Pancreas (tissue), 10 donors: Measurements from ENCODE around the gene SCMH1. TPM values are rescaled to one million over a fixed set of nuclear protein-coding genes. Genes with fewer than 3 reads are reported as not detected.

Source experiments
- ATAC-seq, 4 donors: fragments of 200-7000 bp; cut with Tn5 transposase; one replicate each; pipeline versions ENCODE4 v1.8.0 to v1.9.1; 2020; ENCODE audit warnings: mild to moderate bottlenecking in 4 of 4, moderate library complexity in 4 of 4
- DNase-seq, 6 donors: peaks; one replicate each; pipeline ENCODE4 v3.0.0-alpha.2; 2020
- FAIRE-seq: peaks from 2 replicates; lab custom pipeline; 2012; peaks lifted over from hg19 to GRCh38; lab: Jason Lieb, UNC
- H3K27ac ChIP-seq, 4 donors: fragments of 200-600 bp; sonication (generic); 1 replicate in 3 of 4; 2 replicates in 1 of 4; pipeline versions ENCODE4 v1.5.0 to v1.8.0; 2020
- H3K27me3 ChIP-seq, 4 donors: fragments of 200-600 bp; one replicate each; pipeline ENCODE4 v1.8.0; 2021
- H3K36me3 ChIP-seq, 3 donors: fragments of 200-600 bp; sonication (generic) in 1 of 3; one replicate each; pipeline versions ENCODE4 v1.5.0 to v1.8.0; 2020 to 2021
- H3K4me1 ChIP-seq, 3 donors: fragments of 200-600 bp; one replicate each; pipeline ENCODE4 v1.8.0; 2021
- H3K4me3 ChIP-seq, 4 donors: fragments of 200-600 bp; sonication (generic) in 2 of 4; one replicate each; pipeline versions ENCODE4 v1.5.0 to v1.8.0; 2020 to 2021
- H3K9me3 ChIP-seq, 4 donors: fragments of 200-600 bp; one replicate each; pipeline ENCODE4 v1.8.0; 2021
- CTCF ChIP-seq, 4 donors: fragments of 200-600 bp; sonication (generic) in 3 of 4; IDR thresholded peaks; one replicate each; pipeline versions ENCODE4 v1.5.0 to v1.8.0; 2021; ENCODE audit warnings: antibody characterized with exemption in 4 of 4
- whole genome bisulfite sequencing, 2 donors: extraction: QIAGEN DNeasy Blood & Tissue Kit; methylation state at CpG; one replicate each; pipeline ENCODE4 v1.1.7; 2013; 5-methylcytosine and 5-hydroxymethylcytosine counted together
- intact Hi-C, 3 donors: fragments of 100-400 bp; cut with DNase I; formaldehyde crosslinking; loops; one replicate each; pipeline versions ENCODE4 v1.11.1 to v1.14.2; 2022
- polyA plus RNA-seq, 2 donors: library from polyadenylated mRNA; stranded (reverse); fragments of 200-250 nt; gene quantifications; one replicate each; pipeline ENCODE4 v1.2.3, GENCODE V29; 2013
- total RNA-seq, 6 donors: library from RNA; stranded (reverse); fragmentation: NEBNext Ultra II Directional in 4 of 6; extraction: Animal tissue kit (Norgen Biotek cat#: 25700) in 4 of 6; gene quantifications; one replicate each; pipeline versions ENCODE4 v1.2.1 to v1.2.4, GENCODE V29; 2021 to 2023
- donor health status: healthy with polysubstance abuse.
- donor health status: DM: no; HTN: no; CAD: no; lungs with moderate emphysema.
- donor health status: DM: no; HTN: no; CAD: no.
- donor health status: control.
- donor health status: control.
- donor health status: Bipolar disorder and iron deficiency.
- donor health status: DM: yes; HTN: yes; CAD: no.
- donor health status: DM: no; HTN: no; CAD: no.
- donor health status: DM: no; HTN: no; CAD: no.
- donor health status: DM: yes; HTN: yes; CAD: no.

SCMH1 gene
- total and polyA plus RNA-seq, 8 donors: 24.5 to 41.9 (median 29.9) TPM

- H3K36me3 ChIP-seq: peaks cover 0 to 21% (median 4%) of the 10 kb centered on the region in 3 donors
- intact Hi-C loops: no loop called here
- no peaks in the 10 kb centered on the region for H3K4me1 ChIP-seq
- no peak for TF ChIP-seq CTCF (IDR thresholded peaks at IDR 0.05)
- DNase-seq (no peak), ATAC-seq (no peak), FAIRE-seq (no peak)
- WGBS, 2 donors: 93 to 96% methylated on average over 4 of the region's 4 CpGs
- no peak overlapping the region for H3K4me3 ChIP-seq
- H3K9me3 ChIP-seq: no peaks in the 10 kb centered on the region
- no peaks in the 10 kb centered on the region for H3K27me3 ChIP-seq
- no peak overlapping the region for H3K27ac ChIP-seq
These were observed 215.9 kb downstream of the SCMH1 start for GRCh38 chr1:41025979-41026819.

- DNase-seq: no peak
- intact Hi-C loops: no loop called here
- H3K27me3 ChIP-seq: no peaks in the 10 kb centered on the region
- no peak for FAIRE-seq
- H3K36me3 ChIP-seq: peaks cover 0 to 21% (median 0%) of the 10 kb centered on the region in 3 donors
- TF ChIP-seq CTCF (IDR thresholded peaks at IDR 0.05): no peak
- H3K4me1 ChIP-seq: no peaks in the 10 kb centered on the region
- 75 to 81% methylated on average over 2 of the region's 2 CpGs for WGBS, 2 donors
- no peak for ATAC-seq
- no peaks in the 10 kb centered on the region for H3K9me3 ChIP-seq
- no peak overlapping the region for H3K27ac ChIP-seq
- H3K4me3 ChIP-seq: no peak overlapping the region
These were observed 217.2 kb downstream of the SCMH1 start for GRCh38 chr1:41024953-41025352.

GRCh38 chr1:41023279-41023990 is 218.7 kb downstream of the SCMH1 start:
- Histone ChIP-seq H3K27me3 (no peaks in the 10 kb centered on the region), H3K4me1 (no peaks in the 10 kb centered on the region), H3K36me3 (peaks cover 0 to 15% (median 0%) of the 10 kb centered on the region in 3 donors), H3K27ac (no peak overlapping the region), H3K9me3 (no peaks in the 10 kb centered on the region), H3K4me3 (no peak overlapping the region)
- no peak for TF ChIP-seq CTCF (IDR thresholded peaks at IDR 0.05)
- FAIRE-seq (no peak), DNase-seq (no peak), ATAC-seq (peak in 3 of 4 donors; percentile 29 to 53 (median 37))
- intact Hi-C loops: no loop called here
- WGBS, 2 donors: 89 to 92% methylated on average over 5 of the region's 5 CpGs

- Histone ChIP-seq H3K27me3 (no peaks in the 10 kb centered on the region), H3K4me1 (no peaks in the 10 kb centered on the region), H3K36me3 (peaks cover 0 to 5% (median 0%) of the 10 kb centered on the region in 3 donors), H3K27ac (no peak overlapping the region), H3K9me3 (no peaks in the 10 kb centered on the region), H3K4me3 (no peak overlapping the region)
- no peak for TF ChIP-seq CTCF (IDR thresholded peaks at IDR 0.05)
- no peak for DNase-seq
- no peak for FAIRE-seq
- no peak for ATAC-seq
- intact Hi-C loops: no loop called here
- WGBS, 2 donors: 89 to 94% methylated on average over 10 of the region's 10 CpGs
These were observed 219.7 kb downstream of the SCMH1 start for GRCh38 chr1:41022424-41022823.
